ENCODE measurements around the gene UROS.

Gene UROS

GRCh38 chr10:125792342-125793300 is 30.4 kb downstream of the UROS start:
- no peak for DNase-seq (ENCODE audit: low read depth in 2 of 3, low spot score in 1 of 3)

DNA sequence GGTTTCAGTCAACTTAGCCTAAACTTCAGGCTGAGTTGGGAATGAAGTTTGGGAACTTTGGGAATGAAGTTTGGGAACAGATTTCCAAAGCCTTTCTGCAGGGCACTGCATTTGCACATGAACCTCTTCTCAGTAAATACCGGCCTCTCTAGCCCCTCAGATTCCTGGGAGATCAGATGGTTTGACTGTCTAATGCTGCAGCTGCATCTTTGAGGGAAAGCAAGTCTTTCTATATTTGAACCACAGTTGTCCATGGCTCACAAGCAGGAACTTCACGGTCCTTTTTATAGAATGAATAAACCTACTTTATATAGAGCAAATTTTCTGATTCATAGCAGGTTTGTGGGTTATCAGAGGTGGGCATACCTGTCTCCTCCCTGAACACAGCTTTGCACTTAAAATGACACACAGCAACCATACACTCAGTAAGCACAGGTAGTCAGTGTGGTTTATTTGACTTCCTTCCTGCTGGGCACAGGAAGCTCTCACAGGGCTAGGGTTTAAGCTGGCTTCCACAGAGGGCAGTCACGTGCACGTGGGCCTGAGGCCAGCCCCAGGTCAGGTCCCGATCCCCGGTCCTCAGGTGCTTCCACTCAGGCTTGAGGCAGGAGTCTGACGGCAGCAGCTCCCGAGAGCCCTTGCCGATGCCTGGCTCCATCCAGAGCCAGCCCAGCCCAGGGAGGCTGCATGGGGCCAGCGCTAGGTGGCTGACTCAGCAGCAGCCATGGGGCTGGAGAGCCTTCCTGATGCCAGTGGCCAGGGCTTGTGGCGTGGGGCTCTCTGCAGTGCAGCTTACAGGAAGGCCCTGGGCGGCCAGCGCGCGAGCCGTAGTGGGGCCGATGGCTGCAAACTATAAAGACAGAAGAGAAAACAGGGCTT is 34.7 kb downstream of the UROS start:
- no peak for DNase-seq (ENCODE audit: low read depth in 2 of 3, low spot score in 1 of 3)

GRCh38 chr10:125785791-125786190 is 37.3 kb downstream of the UROS start:
- DNase-seq (ENCODE audit: low read depth in 2 of 3, low spot score in 1 of 3): no peak

DNA sequence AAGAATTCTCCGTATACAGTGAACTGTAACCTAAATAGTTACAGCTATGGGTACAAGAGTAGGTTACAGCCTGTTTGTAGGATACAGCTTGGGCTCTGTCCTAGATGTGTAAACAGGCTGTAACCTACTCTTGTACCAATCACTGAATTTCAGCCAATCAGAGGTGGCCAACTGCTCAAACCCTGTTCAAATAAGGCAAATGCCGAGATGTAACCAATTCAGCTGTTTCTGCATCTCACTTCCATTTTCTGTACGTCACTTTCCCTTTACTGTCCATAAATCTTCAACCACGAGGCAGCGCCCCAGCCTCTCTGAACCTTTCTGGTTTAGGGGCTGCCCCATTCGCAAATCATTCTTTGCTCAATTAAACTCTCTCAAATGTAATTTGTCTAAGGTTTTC is 39.1 kb downstream of the UROS start:
- no peak for DNase-seq (ENCODE audit: low read depth in 2 of 3, low spot score in 1 of 3)

DNA sequence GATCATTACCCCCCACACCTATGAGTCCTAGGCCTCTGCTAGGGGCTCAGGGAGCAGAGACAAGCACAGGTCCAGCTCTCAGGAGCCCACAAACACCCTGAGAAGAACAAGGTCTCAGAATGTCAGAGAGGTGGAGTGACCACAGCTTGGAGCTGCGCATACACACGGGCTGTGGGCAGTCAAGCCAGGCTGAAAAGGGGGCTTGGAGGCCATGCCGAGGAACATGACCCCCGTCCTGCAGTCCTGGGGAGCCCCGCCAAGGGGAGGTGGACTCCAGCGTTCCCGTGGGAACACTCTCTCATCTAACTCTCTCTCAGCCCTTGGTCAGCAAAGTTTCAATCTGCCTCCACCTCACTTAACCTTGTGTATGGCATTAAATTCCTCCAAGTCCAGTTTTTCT is 39.6 kb downstream of the UROS start:
- DNase-seq (ENCODE audit: low read depth in 2 of 3, low spot score in 1 of 3): no peak

GRCh38 chr10:125782616-125783015 is 40.4 kb downstream of the UROS start:
- no peak for DNase-seq (ENCODE audit: low read depth in 2 of 3, low spot score in 1 of 3)

GRCh38 chr10:125782054-125782453 is 41.0 kb downstream of the UROS start:
- DNase-seq (ENCODE audit: low read depth in 2 of 3, low spot score in 1 of 3): no peak

GRCh38 chr10:125781374-125781773 is 41.7 kb downstream of the UROS start:
- no peak for DNase-seq (ENCODE audit: low read depth in 2 of 3, low spot score in 1 of 3)

- no peak for DNase-seq (ENCODE audit: low read depth in 2 of 3, low spot score in 1 of 3)
Observed at GRCh38 chr10:125779403-125780327, 43.4 kb downstream of the UROS start.

DNA sequence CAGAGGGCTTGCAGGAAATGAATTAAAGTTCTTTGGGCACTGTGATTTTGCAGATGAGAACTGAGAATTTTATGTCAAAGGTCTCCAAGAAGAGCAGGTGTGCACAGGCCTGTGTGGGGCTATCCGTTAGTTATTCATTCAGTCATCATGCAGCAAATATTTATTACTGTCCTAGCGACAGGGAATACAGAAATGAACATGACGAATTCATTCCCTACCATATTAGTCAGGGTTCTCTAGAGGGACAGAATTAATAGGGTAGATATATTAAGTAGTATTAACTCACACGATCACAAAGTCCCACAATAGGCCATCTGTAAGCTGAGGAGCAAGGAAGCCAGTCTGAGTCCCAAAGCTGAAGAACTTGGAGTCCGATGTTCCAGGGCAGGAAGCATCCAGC is 44.5 kb downstream of the UROS start:
- DNase-seq (ENCODE audit: low read depth in 2 of 3, low spot score in 1 of 3): no peak

DNA sequence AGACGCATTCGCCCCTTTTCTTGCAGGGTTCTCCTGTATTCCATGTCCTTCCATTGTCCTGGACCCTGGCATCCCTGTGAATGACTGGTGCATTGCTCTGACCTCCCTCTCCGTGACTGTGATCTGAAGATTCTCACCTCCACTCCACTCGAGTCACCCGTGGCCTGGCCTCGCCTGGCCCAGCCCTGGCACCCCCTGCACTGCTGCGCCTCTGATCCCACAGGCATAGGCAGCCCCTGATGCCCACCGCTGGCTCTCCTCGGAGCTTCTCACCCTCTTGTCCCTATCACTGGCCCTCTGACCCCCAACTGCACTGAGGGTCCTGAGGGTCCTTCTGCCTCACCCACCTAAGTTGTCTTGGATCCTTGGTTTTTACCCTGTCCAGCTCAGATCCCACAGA is 45.3 kb downstream of the UROS start:
- DNase-seq (ENCODE audit: low read depth in 2 of 3, low spot score in 1 of 3): no peak

GRCh38 chr10:125775491-125776106 is 47.5 kb downstream of the UROS start, which contains the start of gene MMP21:
MMP21 (minus strand) TSS chr10:125775821; CDS start chr10:125775821, 0 bp downstream.
- DNase-seq (ENCODE audit: low read depth in 2 of 3, low spot score in 1 of 3): no peak

DNA sequence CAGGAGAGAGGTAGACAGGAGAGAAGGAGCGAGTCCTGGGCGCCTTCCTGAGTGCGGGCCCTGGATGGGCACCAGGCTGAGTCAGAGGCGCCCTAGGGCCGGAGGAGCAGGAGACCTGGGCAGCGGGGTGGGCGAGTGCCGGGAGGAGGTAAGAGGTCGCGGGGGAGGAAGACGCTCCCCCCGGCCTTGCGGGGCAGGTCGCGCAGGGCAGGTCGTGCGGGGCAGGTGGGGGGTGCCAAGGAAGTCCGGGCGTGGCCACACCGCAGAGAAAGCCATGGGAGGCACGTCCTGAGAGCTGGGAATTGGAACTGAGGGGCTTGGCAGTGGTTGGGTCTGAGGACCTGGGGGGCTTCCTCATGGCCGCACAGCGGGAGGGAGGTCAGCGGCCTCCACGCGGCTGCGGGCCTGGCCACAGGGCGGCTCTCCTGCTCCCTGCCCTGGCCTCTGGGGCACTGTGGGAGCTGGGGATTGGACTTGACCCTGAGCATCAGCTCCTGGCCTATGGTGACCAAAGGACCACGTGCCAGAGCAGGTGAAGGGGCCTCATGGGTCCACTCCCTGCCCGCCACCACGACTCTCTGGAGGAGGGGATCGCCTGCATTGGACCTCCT is 48.4 kb downstream of the UROS start:
- no peak for DNase-seq (ENCODE audit: low read depth in 2 of 3, low spot score in 1 of 3)

- no peak for DNase-seq (ENCODE audit: low read depth in 2 of 3, low spot score in 1 of 3)
Observed at GRCh38 chr10:125773687-125774543, 49.1 kb downstream of the UROS start.

DNA sequence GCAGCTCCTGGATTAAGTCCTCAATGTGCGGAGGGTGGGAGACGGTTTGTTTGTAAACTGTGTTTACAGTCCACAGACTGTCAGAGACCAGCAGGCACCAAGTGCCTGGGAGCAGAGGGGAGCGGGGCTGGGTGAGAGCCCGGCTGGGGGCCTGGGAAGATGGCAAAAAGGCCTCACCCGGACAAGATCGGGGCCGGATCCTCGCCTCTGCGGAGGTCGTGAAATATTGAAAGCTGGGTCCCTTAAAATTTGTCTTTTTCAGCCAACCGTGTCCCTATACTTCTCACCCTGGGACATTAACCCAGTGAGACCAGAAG is 50.2 kb downstream of the UROS start:
- DNase-seq (ENCODE audit: low read depth in 2 of 3, low spot score in 1 of 3): no peak

GRCh38 chr10:125772112-125772863 is 50.8 kb downstream of the UROS start:
- DNase-seq (ENCODE audit: low read depth in 2 of 3, low spot score in 1 of 3): no peak

GRCh38 chr10:125770844-125771243 is 52.2 kb downstream of the UROS start:
- no peak for DNase-seq (ENCODE audit: low read depth in 2 of 3, low spot score in 1 of 3)

DNA sequence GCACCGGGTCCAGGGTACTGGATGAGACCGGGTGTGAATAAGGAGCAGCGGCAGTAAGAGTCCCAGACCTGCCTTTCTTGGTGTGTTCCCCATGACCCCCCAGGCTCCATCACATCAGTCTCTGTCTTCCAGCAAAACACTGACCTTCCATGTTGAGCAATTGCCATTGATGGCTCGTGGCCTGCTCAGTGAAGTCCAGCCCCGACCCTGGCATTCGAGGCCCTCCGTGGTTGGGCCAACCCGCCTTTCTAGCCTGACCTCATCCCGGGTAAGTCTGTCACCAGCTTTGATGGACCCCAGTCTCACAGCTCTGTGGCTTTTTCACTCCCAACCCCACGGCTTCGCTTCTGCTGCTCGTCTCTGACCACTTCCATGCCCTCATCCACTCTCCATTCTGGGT is 53.9 kb downstream of the UROS start:
- no peak for DNase-seq (ENCODE audit: low read depth in 2 of 3, low spot score in 1 of 3)
